Mucosa of stomach (tissue), 1 donor: ENCODE data around the gene ATXN7L3.
A peak's percentile ranks its signal among the peaks of the same experiment; 100 is the strongest.

Experiments used
- H3K27me3 ChIP-seq: one replicate; pipeline ENCODE4 v1.7.0; 2013; ENCODE audit warnings: mild to moderate bottlenecking, low read length; ENCODE audit not compliant: control insufficient read depth, insufficient read depth
- H3K36me3 ChIP-seq: one replicate; pipeline ENCODE4 v1.7.0; 2013; ENCODE audit warnings: low read length; ENCODE audit not compliant: control insufficient read depth, insufficient read depth
- H3K4me1 ChIP-seq: one replicate; pipeline ENCODE4 v1.7.0; 2013; ENCODE audit warnings: mild to moderate bottlenecking, low read length; ENCODE audit not compliant: control insufficient read depth, insufficient read depth
- H3K4me3 ChIP-seq: one replicate; pipeline ENCODE4 v1.7.0; 2013; ENCODE audit warnings: low read length
- H3K9ac ChIP-seq: one replicate; pipeline ENCODE4 v1.7.0; 2013; ENCODE audit warnings: mild to moderate bottlenecking, low read length, moderate library complexity
- H3K9me3 ChIP-seq: one replicate; pipeline ENCODE4 v1.7.0; 2013; ENCODE audit warnings: mild to moderate bottlenecking, low read length, moderate library complexity; ENCODE audit not compliant: control insufficient read depth
- donor health status: Pancreatic carcinoma.

ATXN7L3 gene

DNA sequence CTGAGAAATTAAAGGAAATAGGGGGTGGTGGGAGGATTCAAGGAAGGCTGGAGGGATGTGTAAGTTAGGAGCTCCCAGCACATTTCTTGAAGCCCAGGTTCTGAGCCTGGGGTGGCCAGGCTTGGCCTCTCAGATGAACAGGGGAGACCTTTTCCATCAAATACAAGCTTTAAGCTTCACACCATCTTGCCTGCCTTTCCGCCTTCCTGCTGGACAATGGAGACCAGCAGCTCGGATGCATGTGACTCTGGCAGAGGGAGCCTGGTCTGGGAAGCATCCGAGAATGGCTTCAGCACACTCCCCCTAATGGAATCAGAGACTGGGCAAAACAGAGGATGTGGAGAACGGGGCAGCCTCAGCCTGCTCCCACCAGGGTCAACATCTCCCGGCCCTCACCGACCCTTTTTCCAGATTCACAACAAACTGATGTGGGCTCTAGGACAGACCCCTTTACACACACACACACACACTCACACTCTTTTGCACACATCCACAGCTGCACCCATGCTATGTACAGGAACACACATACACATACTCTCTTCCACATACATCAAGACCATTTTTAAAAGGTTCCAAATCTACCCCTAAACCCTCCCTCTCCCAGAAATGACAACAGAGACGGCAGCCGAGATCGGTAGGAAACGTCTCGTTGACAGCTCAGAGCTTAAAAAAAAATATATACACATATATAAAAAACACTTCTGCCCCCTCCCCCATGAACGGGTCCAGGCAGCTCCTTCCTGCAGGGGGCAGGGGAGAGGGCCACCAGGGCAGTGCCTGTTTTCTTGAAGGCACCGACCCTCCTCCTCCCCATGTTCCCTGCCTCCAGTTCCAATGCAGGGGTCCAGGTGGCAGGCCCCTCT is 6.5 kb upstream of the ATXN7L3 start:
- peaks cover 26% of the 10 kb centered on the region for H3K4me1 ChIP-seq
- no peaks in the 10 kb centered on the region for H3K9me3 ChIP-seq
- H3K27me3 ChIP-seq, result no peaks in the 10 kb centered on the region
- no peak overlapping the region for H3K4me3 ChIP-seq
- no peak overlapping the region for H3K9ac ChIP-seq
- H3K36me3 ChIP-seq, result peaks cover 30% of the 10 kb centered on the region

DNA sequence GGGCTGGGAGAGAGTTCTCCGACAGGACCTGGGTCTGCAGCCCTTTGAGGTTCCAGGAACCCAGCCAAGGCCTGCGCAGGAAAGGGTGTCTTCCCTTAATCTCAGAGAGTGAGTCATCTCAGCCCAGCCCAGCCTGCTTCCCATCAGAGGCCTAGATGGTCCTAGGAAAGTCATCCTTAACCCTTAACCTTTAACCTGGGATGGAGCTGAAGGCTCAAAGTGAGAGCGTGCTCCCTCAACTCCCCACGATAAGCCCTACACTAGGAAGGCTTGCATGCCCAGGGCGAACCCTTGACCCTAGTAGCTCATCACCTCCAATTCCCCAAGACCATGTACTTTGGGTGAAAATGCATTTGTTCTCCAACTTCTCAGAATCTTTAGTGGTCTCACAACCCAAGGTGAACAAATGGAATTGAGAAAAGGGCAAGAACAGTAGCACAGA is 4.8 kb upstream of the ATXN7L3 start:
- Histone ChIP-seq H3K27me3 (no peaks in the 10 kb centered on the region), H3K9me3 (no peaks in the 10 kb centered on the region), H3K9ac (no peak overlapping the region), H3K36me3 (peaks cover 18% of the 10 kb centered on the region), H3K4me1 (peaks cover 18% of the 10 kb centered on the region), H3K4me3 (no peak overlapping the region)

DNA sequence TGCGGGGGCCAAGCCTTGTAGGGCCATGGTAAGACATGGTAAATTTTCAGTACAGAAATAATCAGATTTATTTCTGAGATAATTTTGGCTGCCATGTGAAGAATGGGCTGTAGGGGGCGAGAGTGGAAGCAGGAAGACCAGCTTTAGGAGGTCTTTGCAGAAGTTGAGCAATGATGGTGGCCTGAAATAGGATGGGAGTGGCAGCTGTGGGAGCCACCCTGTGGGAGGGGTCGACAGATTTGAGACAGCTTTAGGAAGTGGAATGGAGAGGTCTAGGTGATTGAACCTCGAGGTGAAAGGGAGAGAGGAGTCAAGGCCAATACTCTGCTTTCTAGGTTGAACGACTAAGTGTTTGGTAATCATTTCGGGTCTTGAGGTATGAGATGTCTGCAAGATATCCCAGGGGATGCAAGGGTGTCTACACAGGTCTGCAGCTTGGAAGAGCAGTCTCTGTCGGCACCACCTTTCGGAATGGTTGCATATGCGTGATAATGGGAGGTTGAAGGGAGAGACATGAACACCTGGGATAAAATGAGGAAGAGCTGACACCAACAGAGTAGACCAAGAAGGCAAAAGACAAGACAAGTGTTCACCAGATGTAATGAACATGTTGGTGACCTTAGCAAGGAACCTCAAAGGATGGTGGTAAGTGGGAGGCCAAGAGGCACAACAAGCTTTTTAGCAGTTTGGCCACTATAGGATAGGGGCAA is 4.2 kb upstream of the ATXN7L3 start:
- H3K27me3 ChIP-seq, result no peaks in the 10 kb centered on the region
- peaks cover 14% of the 10 kb centered on the region for H3K36me3 ChIP-seq
- no peak overlapping the region for H3K4me3 ChIP-seq
- peaks cover 18% of the 10 kb centered on the region for H3K4me1 ChIP-seq
- no peak overlapping the region for H3K9ac ChIP-seq
- no peaks in the 10 kb centered on the region for H3K9me3 ChIP-seq

DNA sequence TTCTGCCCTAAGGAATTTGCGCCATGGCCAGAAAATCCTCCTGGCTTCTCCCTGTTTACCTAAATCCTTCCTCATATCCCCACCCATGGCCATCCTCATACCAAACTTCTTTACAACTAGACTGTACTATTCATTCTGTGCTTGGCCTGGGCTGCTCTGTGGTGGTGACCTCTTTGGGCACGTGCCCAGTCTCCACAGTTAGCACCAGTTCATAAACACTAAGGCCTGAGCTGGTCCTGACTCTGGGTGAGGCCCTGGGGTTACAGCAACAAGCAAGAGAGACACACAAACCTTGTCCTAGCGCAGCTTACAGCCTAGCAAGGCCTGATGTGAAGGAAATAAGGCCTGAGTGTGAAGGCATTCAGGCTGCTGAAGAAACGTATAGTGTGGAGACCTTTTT is 3.1 kb upstream of the ATXN7L3 start:
- Histone ChIP-seq H3K4me3 (no peak overlapping the region), H3K9me3 (no peaks in the 10 kb centered on the region), H3K4me1 (peaks cover 26% of the 10 kb centered on the region), H3K9ac (no peak overlapping the region), H3K36me3 (peaks cover 7% of the 10 kb centered on the region), H3K27me3 (no peaks in the 10 kb centered on the region)

DNA sequence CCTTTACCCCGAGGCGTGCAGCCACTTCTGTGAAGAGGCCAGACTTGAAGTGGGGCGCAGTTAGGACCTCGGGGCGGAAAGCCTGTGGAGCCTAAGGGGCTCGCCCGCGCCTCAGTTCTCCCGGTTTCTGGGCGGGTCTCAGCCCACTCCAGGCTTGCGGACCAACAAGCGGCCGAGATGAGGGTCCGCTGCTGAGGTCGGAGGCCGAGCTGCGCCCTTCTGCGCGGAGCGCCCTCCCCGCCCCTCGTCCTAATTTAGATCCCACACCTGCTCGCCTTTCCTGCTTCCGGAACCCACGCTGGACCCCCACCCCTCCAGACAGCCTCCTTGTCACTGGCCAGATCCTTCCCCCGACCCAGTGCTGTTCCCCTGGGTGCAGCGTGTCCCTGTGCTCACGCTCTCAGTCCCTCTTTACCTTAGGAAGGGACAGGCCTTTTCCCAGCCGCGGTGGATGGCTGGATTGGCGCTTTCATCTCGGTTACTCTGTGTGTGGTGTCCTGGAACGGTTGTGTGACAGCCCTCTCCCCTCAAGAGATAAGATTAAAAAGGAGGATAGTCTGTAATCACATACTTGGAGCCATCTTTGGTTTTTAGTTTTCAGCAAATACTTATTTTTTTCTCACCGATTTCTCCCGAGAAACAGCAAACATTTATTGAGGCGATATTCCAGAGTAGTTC is 933 bp upstream of the ATXN7L3 start:
- Histone ChIP-seq H3K4me1 (peaks cover 27% of the 10 kb centered on the region), H3K9me3 (no peaks in the 10 kb centered on the region), H3K4me3 (peak overlapping the region; percentile 35), H3K9ac (peak overlapping the region; percentile 92), H3K27me3 (no peaks in the 10 kb centered on the region), H3K36me3 (no peaks in the 10 kb centered on the region)

DNA sequence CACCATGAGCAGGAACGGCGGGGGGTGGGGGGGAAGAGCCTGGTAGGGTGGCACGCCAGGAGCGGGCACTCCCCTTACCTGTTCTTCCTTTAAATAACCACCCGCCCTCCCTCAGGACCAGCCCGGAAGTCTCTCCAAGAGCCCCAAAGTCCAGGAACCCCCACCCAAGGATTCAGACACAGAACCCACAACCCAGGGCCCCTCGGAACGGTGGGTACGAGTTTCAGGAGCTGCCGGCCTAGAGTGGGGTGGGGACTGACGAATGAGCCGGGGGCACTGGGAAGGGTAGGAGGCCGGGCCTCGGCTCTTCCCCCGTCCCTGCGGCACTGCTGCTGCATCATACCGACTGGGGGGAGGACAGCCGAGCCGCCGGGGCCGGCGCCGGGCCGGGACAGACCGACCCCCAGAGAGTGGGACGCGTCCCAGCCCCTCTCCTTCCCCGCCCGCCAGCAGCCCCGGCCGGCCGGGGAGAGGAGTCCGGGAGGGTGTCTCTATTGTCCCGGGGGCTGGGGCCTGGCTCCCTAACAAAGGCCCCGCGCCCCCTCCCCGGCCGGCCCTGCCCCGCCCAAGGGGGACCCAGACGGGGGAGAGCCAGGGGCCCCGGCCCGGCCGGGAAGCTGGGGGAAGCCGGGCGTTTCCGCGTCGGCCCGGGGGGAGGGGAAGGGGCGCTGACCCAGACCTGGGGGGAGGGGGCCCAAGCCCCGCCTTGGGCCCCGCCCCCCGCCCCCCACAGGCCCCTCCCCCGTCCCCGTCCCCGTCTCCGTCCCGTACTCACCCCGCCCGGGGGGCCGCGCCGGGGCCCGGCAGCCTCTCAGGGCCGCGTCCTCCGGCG is 747 bp downstream of the ATXN7L3 start:
- H3K36me3 ChIP-seq, result no peaks in the 10 kb centered on the region
- H3K4me3 ChIP-seq, result peak overlapping the region; percentile 83
- H3K9me3 ChIP-seq, result no peaks in the 10 kb centered on the region
- peak overlapping the region; percentile 96 for H3K9ac ChIP-seq
- peaks cover 20% of the 10 kb centered on the region for H3K4me1 ChIP-seq
- no peaks in the 10 kb centered on the region for H3K27me3 ChIP-seq

DNA sequence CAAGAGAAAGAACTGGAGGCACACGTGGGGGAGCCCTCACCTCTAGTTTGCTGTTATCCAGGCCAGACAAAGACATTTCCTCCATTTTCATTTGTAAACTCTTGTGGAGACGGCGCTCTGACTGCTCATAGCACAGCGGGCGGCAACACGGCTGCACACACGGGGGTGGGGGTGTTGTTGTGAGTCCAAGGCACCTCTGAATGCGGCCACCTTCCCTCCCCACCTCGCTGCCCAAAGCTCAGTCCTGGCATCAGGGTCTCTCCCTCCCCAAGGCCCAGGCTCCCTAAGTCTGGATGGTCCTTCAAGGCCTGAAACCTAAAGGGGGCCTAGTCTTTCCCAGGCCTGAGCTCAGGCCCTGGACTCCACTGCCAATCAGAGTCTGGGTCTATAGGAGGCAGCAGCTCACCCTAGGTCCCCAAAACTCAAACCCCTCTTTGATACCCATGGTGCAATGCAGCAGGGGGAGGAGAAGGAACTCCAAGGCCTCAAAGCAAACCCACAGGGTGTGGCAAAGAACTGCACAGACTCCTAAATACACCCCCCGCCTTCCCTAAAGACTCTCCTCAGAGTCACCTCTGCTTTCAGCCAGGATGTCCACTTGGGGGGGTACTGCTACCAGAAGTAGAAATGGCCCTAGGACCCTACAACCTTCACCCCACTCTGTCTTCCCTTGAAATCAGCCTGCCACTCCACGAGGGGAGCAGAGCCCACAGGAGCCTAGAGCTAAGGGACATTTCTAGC is 1.5 kb downstream of the ATXN7L3 start:
- peak overlapping the region; percentile 96 for H3K9ac ChIP-seq
- peaks cover 14% of the 10 kb centered on the region for H3K4me1 ChIP-seq
- H3K4me3 ChIP-seq, result peak overlapping the region; percentile 83
- no peaks in the 10 kb centered on the region for H3K27me3 ChIP-seq
- no peaks in the 10 kb centered on the region for H3K36me3 ChIP-seq
- no peaks in the 10 kb centered on the region for H3K9me3 ChIP-seq

DNA sequence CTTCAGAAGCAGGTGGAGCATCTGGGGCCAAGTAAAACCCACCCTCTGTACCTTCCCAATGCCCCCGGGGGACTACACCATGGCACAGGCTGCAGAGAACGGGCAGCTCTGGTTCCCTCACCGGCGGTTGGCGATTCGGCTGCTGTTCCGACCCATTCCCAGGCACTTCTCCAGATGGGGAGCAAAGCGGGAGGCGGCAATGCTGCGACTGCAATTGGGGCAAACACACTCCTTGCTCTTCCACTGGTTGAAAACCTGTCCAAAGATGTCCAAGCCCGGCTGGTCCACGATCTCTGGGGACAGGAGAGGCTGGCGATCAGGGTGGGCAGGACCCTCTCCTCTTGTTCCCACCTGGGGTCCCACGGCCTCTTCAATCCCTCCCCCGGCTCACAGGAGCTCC is 2.6 kb downstream of the ATXN7L3 start:
- Histone ChIP-seq H3K36me3 (no peaks in the 10 kb centered on the region), H3K9ac (no peak overlapping the region), H3K4me1 (peaks cover 25% of the 10 kb centered on the region), H3K27me3 (no peaks in the 10 kb centered on the region), H3K4me3 (no peak overlapping the region), H3K9me3 (no peaks in the 10 kb centered on the region)

DNA sequence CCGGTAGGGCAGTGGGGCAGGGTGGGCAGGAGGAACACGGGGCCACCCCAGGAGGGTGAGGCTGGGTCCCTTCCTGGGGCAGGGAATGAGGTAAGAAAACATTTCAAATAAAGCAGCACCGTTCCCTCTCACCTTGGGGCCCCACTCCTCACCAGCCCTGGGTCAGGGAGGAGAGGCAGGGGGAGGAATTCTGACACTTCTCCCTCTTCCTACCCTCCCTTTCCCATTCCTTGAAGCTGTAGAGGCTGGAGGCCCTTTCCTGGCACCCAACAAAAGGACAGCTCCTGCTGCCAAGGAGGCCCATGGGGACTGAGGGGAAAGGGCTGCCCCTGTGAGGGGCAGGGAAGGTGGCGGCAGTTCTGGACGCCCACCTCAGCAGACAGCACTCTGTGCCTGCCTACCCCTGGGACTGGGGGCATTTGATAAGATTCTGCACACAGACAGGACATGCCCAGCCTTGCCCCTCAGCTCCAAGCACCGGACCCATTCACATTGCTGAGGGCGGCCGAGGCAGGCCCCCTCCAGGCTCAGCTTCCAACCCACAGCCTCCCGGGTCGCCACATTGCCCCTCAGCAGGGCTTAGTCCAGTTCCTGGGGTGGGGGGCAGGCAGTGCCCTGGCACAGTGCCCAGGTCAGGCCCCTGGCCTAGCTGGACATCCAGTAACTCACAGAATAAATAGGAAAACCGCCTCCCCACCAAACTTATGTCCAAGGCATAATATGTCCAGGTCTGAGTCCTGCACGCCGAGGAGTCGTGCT is 6.2 kb downstream of the ATXN7L3 start:
- Histone ChIP-seq H3K9ac (no peak overlapping the region), H3K4me1 (peaks cover 23% of the 10 kb centered on the region)

DNA sequence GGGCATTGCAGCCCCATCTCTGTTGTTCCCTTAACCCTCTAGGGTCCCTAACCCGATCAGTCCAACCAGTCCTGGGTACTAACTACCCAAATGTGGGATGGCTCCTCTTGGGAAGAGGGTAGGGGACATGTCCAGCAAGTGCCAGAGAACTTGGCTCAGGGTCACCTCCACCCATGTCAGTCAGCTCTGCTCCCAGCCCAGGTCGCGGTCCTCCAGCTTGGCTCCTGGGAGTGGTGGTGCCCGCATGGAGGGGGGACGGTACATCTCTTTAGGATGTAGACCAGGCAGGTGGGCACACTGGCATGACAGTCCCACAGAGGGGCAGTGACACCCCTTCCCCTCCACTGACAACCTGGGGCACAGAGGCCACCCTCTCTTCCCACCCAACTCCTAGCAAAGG is 6.9 kb downstream of the ATXN7L3 start:
- no peaks in the 10 kb centered on the region for H3K27me3 ChIP-seq
- peaks cover 5% of the 10 kb centered on the region for H3K36me3 ChIP-seq

More for the DNA sequence above, 6.2 kb downstream of the ATXN7L3 start:
- H3K4me3 ChIP-seq, result no peak overlapping the region
- peaks cover 5% of the 10 kb centered on the region for H3K36me3 ChIP-seq
- no peaks in the 10 kb centered on the region for H3K9me3 ChIP-seq
- no peaks in the 10 kb centered on the region for H3K27me3 ChIP-seq

More for the DNA sequence above, 6.9 kb downstream of the ATXN7L3 start:
- Histone ChIP-seq H3K9ac (peak overlapping the region; percentile 26), H3K9me3 (no peaks in the 10 kb centered on the region), H3K4me1 (peaks cover 22% of the 10 kb centered on the region), H3K4me3 (no peak overlapping the region)
